ENCODE data around the gene TP53RK.

TP53RK gene

GRCh38 chr20:46689082-46689753, at the start of gene TP53RK:
Gene TP53RK, minus strand, starts transcription at chr20:46689444. Its CDS starts 30 bp downstream, at chr20:46689414.
- peak; percentile 88 for DNase-seq (ENCODE audit: low read depth)

DNA sequence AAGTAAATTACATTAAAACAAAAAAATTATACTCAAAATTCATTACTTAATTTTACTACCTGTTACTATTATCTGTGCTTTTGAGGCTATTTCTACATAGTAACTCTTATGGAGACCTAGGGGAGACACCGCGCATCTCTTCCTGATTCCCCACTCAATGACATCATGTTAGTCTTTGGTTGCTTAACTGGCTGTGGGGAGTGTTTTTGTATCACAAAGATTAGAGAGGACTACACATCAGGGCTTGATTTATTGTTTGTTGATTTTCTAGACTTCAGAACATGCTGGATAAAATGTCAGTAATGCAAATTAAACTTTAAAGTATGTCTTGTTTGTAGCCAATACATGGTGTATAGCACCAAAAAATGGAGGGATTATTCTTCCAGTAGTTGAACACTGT, 46.2 kb upstream of the TP53RK start:
- no peak for DNase-seq (ENCODE audit: low read depth)

- no peak for DNase-seq (ENCODE audit: low read depth)
Measured at GRCh38 chr20:46731770-46732169, 42.5 kb upstream of the TP53RK start.

GRCh38 chr20:46725186-46726165, 36.2 kb upstream of the TP53RK start:
- DNase-seq (ENCODE audit: low read depth) = no peak

DNA sequence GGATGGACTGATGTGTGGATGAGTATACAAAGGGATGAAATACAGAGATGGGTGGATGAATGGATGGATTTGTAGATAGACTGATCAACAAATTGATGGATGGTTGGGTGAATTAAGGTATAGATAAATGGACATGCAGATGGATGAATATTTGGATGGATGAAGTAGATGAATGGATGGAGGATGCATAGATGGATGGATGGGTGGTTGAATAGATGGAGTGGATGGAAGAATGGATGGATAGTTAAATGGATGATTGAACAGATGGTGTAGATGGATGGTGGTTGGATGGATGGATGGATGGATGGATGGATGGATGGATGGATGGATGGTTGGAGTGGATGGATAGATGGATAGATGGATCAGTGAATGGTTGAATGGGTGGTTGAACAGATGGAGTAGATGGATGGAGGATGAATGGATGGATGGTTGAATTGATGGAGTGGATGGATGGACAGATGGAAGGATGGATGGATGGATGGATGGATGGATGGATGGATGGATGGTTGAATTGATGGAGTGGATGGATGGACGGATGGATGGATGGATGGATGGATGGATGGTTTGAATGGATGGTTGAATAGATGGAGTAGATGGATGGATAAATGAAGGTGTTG, 35.2 kb upstream of the TP53RK start:
- DNase-seq (ENCODE audit: low read depth) = no peak

- no peak for DNase-seq (ENCODE audit: low read depth)
Measured at GRCh38 chr20:46723039-46723438, 33.8 kb upstream of the TP53RK start.

GRCh38 chr20:46722450-46722849, 33.2 kb upstream of the TP53RK start:
- no peak for DNase-seq (ENCODE audit: low read depth)

- DNase-seq (ENCODE audit: low read depth) = no peak
Measured at GRCh38 chr20:46721476-46721875, 32.2 kb upstream of the TP53RK start.

DNA sequence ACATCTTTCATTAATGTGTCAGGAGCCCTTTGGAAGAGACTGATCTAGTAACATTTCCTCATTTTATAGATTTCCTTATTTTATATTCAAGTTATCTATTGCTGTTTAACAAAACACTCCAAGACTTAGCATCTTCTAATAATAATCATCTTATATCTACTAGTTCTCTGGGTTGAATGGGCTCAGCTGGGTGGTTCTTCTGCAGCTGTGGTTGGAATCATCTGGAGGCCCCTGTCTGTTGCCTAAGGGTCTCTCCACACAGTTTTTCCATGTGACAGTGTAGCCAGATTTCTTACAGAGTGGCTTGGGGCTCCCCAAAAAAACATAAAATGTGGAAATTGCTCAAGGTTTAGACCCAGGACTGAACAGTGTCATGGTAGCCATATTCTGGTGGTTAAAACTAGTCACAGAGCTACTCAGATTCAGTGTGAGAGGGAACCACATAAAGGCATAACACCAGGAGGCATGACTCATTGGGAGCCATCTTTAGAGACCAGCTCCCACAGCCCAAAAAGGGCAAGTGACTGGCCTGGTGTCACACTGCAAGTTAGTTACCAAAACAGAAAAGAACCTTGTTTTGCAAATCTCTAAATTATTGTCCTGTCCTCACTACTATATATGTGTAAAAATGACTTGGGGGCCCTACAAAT, 31.7 kb upstream of the TP53RK start:
- DNase-seq (ENCODE audit: low read depth) = no peak

DNA sequence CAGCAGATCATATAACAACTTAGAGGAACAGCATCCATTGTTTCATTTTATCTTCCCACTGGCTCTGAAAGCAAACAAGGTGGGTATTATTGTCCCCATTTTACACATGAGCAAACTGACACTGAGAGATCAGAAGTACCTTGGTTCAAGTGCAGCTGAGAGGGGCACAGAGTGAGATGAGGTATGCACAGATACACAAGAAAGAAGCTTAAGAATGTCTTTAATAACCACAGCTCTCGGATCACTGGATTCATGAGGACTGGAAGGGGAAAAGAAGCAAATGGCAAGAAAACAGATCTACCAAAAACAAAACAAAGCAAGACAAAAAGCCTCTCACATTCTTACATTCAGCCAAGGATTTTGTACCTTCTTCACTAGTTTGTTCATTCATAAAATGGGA, 30.8 kb upstream of the TP53RK start:
- DNase-seq (ENCODE audit: low read depth) = no peak

DNA sequence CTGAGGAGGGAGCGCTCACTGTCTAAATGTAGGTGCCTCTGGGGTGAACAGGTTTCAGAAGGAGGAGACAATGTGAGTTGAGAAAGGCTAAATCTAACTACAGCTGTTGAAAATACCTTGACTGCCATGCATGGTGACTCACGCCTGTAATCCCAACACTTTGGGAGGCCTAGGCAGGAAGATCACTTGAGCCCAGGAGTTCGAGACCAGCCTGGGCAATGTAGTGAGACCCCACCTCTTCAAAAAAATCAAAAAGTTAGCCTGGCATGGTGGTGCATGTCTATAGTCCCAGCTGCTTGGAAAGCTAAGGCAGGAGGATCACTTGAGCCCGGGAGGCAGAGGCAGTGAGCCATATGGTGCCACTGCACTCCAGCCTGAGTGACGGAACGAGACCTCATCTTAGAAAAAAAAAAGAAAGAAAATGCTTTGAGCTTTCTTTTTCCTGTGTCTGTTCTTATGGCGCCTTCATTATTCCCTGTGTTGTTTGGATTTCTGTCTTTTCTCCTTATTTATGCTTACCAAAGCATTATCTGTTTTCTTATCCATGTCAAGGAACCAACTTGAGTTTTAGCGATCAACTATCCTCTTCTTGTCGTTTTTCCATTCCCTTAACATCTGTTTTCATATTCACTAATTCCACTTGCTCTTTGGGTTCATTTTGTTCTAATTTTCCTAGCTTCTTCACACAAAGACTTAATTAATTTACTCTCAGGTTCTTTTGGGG, 28.7 kb upstream of the TP53RK start:
- no peak for DNase-seq (ENCODE audit: low read depth)

GRCh38 chr20:46715292-46715756, 26.1 kb upstream of the TP53RK start:
- DNase-seq (ENCODE audit: low read depth) = no peak

DNA sequence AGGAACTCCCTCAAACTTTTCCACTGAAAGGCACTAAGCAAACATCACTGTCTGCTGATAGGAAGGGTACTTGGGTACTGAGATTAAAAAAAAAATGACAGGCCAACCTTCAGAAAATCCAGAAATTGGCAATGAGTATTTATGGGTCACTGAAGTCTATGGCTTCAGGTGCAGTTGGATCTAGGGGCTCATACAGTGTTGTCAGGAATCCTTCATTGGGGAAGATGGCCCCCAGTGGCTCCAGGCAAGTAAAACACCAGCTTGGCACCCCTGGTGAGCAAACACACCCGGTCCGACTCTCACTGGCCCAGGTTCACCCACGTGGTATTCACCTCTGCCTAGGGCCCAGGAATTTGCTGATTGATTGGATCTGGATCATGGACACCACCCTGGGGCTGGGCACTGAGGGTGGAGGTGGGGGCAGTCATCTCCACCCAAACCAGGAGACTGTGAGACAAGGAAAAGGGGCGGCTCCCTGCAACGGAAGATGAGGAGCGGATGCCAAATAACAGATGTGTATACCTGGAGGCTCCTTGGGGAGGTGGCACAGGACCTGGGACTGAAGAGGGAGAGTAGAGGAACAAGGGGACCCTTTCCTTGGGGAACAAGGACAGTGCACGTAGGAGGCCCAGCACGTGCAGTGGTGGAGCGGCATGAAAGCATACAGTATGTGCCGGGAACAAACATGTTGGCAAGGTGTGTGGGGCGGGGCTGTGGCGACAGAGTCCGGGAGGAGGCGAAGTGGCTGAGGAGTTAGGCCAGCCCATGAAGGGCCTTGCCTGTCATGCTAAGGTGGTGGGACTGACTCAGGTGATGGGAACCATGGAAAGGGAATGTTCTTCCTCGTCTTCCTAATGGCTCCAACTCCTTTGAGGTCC, 25.0 kb upstream of the TP53RK start:
- DNase-seq (ENCODE audit: low read depth) = no peak

DNA sequence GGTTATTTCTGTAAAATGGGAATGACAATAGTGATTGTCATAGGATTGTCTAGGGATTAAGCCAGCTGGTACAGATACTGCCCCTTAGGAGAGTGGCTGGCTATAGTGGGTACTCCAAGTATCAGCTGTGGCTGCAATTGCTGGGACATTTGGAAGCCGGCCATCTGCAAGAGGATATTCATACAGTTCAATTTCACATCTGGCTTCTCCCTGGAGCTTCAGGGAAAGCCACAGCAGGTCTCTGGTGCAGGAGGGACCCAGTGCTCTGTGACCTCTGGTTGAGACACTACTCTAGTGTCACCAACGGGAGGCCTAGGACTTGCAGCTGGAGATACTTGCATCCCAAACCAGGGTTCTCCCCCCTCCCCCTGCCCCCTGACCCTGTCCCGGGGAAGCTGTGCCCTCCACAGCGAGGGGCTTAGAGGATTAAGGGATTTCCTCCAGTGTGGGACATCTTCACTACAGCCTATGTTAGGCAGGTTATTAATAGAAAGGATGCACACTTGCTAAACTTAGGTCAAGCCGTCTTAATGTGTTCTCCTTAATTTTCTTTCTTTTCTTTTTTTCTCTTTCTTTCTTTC, 22.9 kb upstream of the TP53RK start:
- no peak for DNase-seq (ENCODE audit: low read depth)

DNA sequence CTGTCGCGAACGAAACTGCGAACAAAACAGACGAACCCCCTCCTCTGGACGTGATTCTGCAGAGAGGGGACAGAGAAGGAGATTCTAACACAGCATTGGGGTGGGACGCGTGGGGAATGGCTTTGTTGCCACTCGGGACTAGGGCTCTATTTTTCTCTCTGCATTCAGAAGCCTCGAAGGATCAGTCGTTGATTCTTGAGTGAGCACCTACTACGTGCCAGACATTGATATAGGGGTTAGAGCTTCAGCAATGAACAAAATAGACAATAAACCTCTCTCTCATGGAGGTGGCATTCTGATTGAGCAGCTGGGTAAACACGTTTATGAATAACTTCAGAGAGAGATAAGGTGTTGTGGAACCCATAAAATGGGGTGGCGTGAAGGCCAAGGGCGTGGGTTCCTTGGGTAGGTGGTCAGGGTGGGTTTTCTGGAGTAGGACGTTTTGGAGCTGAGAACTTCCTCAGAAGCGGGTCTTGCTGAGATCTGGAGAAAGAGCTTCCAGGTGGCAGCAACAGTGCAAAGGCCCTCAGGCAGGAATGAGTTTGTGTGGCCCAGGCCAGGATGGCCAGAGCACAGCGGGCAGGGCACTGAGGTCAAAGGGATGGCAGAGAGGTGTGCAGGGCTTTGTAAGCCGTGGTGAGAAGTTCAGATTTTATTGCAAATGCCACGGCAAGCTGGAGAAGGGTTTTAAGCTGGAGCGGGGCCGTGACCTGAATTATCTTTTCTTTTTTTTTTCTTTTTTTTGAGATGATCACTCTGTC, 21.1 kb upstream of the TP53RK start:
- no peak for DNase-seq (ENCODE audit: low read depth)

GRCh38 chr20:46709459-46710152, 20.4 kb upstream of the TP53RK start, which contains the start of gene SLC2A10:
Gene SLC2A10, plus strand, starts transcription at chr20:46709649. Its CDS starts 88 bp downstream, at chr20:46709737.
- no peak for DNase-seq (ENCODE audit: low read depth)

- DNase-seq (ENCODE audit: low read depth) = no peak
Measured at GRCh38 chr20:46709055-46709458, 19.8 kb upstream of the TP53RK start.

- DNase-seq (ENCODE audit: low read depth) = no peak
Measured at GRCh38 chr20:46708172-46708860, 19.1 kb upstream of the TP53RK start.

Measured in stimulated activated CD4-positive, alpha-beta T cell treated with anti-CD3 and anti-CD28 coated beads, Interleukin-2, amount 100 ng/mL, for 4 hours (primary cell).